NCI-H187 treated with DMSO at 0.1 percent for 48 hours (cell line): ENCODE data around the gene HSD11B1.
"Not testable (repeated sequence)": the region's sequence is repeated elsewhere in the genome, so short reads cannot be mapped to it uniquely, and the experiment has no call there.

Experiments used
- DNase-seq: peaks from one replicate; lab custom pipeline; 2025; lab: John Stamatoyannopoulos, UW

The HSD11B1 gene

GRCh38 chr1:209691237-209691636 is 13.4 kb upstream of the HSD11B1 start:
- DNase-seq: no peak

- no peak for DNase-seq
These were observed 12.3 kb upstream of the HSD11B1 start for GRCh38 chr1:209692296-209692695.

- no peak for DNase-seq
These were observed 11.7 kb upstream of the HSD11B1 start for GRCh38 chr1:209692745-209693504.

DNA sequence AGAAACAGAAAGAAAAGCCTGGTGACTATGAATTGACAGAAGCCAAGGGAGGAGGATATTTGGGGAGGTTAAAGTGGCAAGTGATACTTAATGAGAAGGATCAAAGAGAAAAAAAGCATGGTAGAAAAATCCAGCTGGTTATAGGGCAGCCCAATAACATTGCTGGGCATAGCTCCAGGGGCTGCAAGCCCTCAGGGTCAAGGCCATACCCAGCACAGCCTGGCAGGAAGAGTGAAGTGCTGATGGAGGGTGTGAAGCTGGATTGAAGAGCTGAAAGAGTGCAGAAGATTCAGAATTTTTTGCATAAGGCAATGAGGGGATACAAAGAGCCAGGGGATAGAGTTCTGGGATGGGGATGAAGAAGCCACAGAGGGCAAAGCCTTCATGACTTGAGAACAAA is 8.0 kb upstream of the HSD11B1 start:
- no peak for DNase-seq

- no peak for DNase-seq
These were observed 7.5 kb upstream of the HSD11B1 start for GRCh38 chr1:209697126-209697525.

DNA sequence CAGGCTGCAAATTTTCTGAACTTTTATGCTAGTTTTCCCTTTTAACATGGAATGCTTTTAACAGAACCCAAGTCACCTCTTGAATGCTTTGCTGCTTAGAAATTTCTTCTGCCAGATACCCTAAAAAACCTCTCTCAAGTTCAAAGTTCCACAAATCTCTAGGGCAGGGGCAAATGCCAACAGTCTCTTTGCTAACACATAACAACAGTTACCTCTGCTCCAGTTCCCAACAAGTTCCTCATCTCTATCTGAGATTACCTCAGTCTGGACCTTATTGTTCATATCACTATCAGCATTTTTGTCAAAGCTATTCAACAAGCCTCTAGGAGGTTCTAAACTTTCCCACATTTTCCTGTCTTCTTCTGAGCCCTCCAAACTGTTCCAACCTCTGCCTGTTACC is 4.0 kb upstream of the HSD11B1 start:
- not testable (repeated sequence) for DNase-seq

- no peak for DNase-seq
These were observed 1.8 kb upstream of the HSD11B1 start for GRCh38 chr1:209702832-209703231.

- no peak for DNase-seq
These were observed 677 bp upstream of the HSD11B1 start for GRCh38 chr1:209703834-209704504.

- DNase-seq: no peak
These were observed 470 bp downstream of the HSD11B1 start for GRCh38 chr1:209705033-209705598.

DNA sequence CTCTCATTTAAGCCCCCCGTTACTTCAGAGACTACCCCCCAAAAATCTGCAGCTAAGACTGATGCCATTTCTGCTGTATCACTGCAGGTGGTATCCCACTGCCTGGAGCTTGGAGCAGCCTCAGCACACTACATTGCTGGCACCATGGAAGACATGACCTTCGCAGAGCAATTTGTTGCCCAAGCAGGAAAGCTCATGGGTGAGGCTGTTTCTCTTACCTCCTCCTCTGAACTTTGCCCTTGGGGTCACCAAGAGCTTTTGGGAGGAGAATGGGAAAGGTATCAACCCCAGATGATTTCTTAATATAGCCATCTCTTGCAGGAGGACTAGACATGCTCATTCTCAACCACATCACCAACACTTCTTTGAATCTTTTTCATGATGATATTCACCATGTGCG is 2.0 kb downstream of the HSD11B1 start:
- DNase-seq: no peak

GRCh38 chr1:209707308-209707707 is 2.7 kb downstream of the HSD11B1 start:
- DNase-seq: no peak

DNA sequence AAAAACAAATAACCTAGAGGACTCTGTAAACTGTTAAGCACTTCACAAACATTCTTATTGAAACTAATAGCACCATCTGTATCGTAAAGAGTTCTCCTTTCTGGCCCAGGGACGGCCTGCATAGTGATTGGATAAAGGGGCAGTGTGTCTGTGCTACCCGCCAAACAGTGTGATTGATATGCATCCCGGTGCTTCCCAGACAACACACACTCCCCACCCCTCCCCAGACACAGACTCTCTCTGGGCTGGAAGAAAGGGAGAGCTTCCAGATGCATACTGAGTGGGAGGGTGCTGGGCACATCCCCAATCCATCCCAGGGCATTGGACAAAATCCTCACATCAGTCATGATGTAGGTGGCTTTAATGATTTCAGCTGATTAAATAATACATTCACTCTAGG is 3.7 kb downstream of the HSD11B1 start:
- no peak for DNase-seq

DNA sequence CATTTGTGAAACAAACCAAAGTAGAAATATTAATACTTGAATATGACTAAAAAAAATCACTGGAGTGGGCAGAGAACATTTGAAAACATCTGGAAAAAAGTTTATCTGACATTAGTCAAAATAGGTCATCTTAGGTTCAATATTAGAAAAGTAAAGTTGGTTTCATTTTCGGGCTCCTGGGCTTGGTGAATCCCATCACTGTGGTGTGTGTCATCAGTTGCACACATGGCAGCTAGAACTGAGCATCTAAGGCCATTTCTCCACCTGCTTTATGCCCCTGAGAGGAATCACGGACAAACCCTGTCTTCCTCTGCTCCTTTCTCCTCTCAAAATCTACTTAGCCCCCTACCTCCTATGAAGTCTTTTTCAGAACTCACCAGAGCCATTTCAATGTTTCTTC is 5.4 kb downstream of the HSD11B1 start:
- no peak for DNase-seq

DNA sequence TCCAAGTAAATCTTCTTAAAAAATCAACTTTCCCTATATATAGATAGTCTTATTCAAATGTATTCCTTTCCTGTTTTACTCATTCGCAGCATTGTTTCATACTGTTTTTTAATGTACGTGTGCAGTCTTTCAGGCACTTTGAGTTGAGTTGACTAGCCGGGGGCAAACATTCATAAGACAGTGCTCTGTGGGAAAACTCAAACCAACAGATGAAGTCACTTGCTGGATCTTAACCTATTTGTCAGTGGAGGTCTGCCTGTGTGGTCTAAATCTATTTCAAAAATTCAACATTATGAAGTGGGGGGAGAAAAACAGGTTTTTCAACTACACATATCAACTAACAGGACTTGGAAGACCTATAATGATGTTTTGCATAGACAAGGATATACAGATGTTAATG is 6.2 kb downstream of the HSD11B1 start:
- DNase-seq: no peak

- DNase-seq: no peak
These were observed 9.7 kb downstream of the HSD11B1 start for GRCh38 chr1:209714338-209714737.

- no peak for DNase-seq
These were observed 10.7 kb downstream of the HSD11B1 start for GRCh38 chr1:209715314-209715713.

DNA sequence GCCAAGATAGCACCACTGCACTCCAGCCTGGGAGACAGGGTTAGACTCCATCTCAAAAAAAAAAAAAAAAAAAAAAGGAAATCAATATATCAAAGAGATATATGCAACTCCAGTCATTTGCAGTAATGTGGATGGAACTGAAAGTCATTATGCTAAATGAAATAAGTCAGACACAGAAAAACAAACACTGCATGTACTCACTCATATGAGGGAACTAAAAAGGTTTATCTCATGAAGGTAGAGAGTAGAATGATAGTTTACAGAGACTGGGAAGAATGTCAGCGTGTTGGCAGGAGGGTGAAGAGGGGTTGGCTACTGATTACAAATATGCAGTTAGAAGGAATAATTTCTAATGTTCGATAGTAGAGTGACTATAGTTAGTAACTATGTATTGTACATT is 13.2 kb downstream of the HSD11B1 start:
- DNase-seq: no peak

GRCh38 chr1:209720326-209720725 is 15.7 kb downstream of the HSD11B1 start:
- no peak for DNase-seq

GRCh38 chr1:209720826-209721225 is 16.2 kb downstream of the HSD11B1 start:
- no peak for DNase-seq

- DNase-seq: no peak
These were observed 16.7 kb downstream of the HSD11B1 start for GRCh38 chr1:209721323-209721722.

DNA sequence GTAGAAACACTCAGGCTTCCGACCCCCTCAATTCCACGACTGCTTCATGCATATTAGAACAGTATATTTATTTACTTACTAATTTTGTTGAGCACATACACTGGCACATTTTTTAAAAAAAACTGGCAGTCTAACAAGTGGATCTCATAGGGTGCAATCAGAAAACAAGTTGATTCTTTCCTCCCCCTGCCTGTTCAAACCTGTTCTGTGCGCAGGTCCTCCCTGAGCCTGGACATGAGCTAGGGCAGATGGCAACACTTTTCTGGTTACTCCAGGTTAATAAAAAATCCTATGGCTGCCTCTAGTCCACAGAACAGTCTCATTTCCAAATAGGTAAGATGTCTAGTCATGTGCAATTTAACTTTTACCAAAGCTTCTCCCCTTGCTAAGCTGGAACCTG is 18.6 kb downstream of the HSD11B1 start:
- no peak for DNase-seq

DNA sequence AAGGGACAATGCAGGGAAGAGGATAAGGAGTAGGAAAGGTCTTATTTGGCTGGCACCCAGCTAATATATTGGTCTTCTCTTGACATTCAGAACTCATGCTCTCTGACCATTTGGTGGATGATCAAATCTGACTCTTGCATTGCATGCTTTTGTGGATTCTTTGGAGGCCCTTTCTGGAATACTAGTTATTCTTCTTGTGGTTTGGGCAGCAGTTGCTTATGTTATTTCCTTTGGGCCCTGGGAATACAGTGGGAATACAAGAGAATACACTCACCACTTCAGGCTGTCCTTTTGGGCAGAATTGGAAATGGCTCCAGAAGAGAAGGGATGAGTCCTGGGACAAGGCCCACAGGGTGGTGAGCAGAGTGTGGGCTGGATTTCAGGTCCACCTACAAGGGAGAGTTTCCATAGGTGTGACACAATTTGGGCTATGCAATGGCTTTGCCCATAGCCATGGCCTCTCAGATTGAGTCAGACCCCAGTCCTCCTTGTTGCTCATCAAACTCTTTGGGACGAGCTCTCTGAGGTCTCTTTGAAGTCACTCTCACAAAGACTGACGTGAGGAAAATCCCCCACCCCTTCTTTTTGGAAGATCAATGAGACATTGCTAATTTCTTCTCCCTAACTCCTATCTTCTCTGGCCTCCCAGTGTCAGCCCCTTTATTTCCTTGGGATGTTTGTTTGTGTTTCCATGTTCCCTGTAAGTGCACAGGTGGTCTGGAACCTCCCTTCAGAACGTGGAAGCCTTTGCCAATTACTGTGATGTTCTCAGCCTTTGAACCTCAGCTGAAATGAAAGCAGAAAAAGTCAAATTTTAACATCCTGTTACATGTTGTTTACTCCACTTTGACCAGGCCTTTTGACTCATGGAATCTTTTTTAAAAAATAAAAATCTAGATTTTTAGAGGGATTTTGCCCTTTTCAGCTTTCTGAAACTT is 19.4 kb downstream of the HSD11B1 start:
- DNase-seq: no peak
